H9 (cell line): ENCODE results near the gene OXSR1. TPM values are rescaled to one million over a fixed set of nuclear protein-coding genes. Genes with fewer than 3 reads are reported as not detected.

Experiments used
- DNase-seq: peaks from one replicate; pipeline ENCODE4 v3.0.0-alpha.2; 2017
- H2AFZ ChIP-seq: one replicate; pipeline ENCODE4 v1.6.1; 2013; ENCODE audit warnings: mild to moderate bottlenecking, low read length, control low read depth, moderate library complexity
- H2AK5ac ChIP-seq: 2 replicates; pipeline ENCODE4 v1.6.1; 2013; ENCODE audit warnings: low read length, control low read depth, mixed read lengths; ENCODE audit not compliant: insufficient read length
- H2BK120ac ChIP-seq: one replicate; pipeline ENCODE4 v1.6.1; 2013; ENCODE audit warnings: low read depth, mild to moderate bottlenecking, low read length, control low read depth, inconsistent platforms; ENCODE audit not compliant: poor library complexity, severe bottlenecking
- H2BK12ac ChIP-seq: 2 replicates; pipeline ENCODE4 v1.6.1; 2013; ENCODE audit warnings: low read length, control low read depth, mixed read lengths, low read depth; ENCODE audit not compliant: insufficient read length
- H2BK15ac ChIP-seq: 2 replicates; pipeline ENCODE4 v1.6.1; 2013; ENCODE audit warnings: low read depth, low read length, control low read depth
- H2BK20ac ChIP-seq: one replicate; pipeline ENCODE4 v1.6.1; 2013; ENCODE audit warnings: low read depth, mild to moderate bottlenecking, low read length, control low read depth, inconsistent platforms; ENCODE audit not compliant: poor library complexity, severe bottlenecking
- H2BK5ac ChIP-seq: 2 replicates; pipeline ENCODE4 v1.6.1; 2013; ENCODE audit warnings: low read length, control low read depth, mixed read lengths; ENCODE audit not compliant: insufficient read length
- H3K14ac ChIP-seq: 2 replicates; pipeline ENCODE4 v1.6.1; 2013; ENCODE audit warnings: low read length, control low read depth; ENCODE audit not compliant: insufficient read depth
- H3K18ac ChIP-seq: 2 replicates; pipeline ENCODE4 v1.6.1; 2013; ENCODE audit warnings: low read depth, mild to moderate bottlenecking, mixed read lengths, low read length, control low read depth; ENCODE audit not compliant: insufficient read length
- H3K23ac ChIP-seq: 2 replicates; pipeline ENCODE4 v1.6.1; 2013; ENCODE audit warnings: low read length, control low read depth, mixed read lengths, low read depth; ENCODE audit not compliant: insufficient read length
- H3K23me2 ChIP-seq: 2 replicates; pipeline ENCODE4 v1.6.1; 2013; ENCODE audit warnings: low read depth, mild to moderate bottlenecking, mixed read lengths, low read length, control low read depth; ENCODE audit not compliant: insufficient read length, poor library complexity, severe bottlenecking
- H3K27ac ChIP-seq: 2 replicates; pipeline ENCODE4 v1.5.1; 2013; ENCODE audit warnings: low read length, control low read depth, mixed read lengths, low read depth; ENCODE audit not compliant: insufficient read length
- H3K27me3 ChIP-seq: 2 replicates; pipeline ENCODE4 v1.6.1; 2013; ENCODE audit warnings: low read length, control low read depth, inconsistent platforms; ENCODE audit not compliant: insufficient read depth
- H3K4ac ChIP-seq: 2 replicates; pipeline ENCODE4 v1.6.1; 2013; ENCODE audit warnings: low read depth, mild to moderate bottlenecking, control low read depth, inconsistent platforms, low read length, moderate library complexity
- H3K4me1 ChIP-seq: 2 replicates; pipeline ENCODE4 v1.6.1; 2013; ENCODE audit warnings: low read length, control low read depth, inconsistent platforms; ENCODE audit not compliant: insufficient read depth
- H3K4me2 ChIP-seq: 2 replicates; pipeline ENCODE4 v1.6.1; 2013; ENCODE audit warnings: low read length, control low read depth, mixed read lengths; ENCODE audit not compliant: insufficient read length, insufficient read depth
- H3K56ac ChIP-seq: 2 replicates; pipeline ENCODE4 v1.6.1; 2013; ENCODE audit warnings: low read depth, mild to moderate bottlenecking, mixed read lengths, low read length, control low read depth; ENCODE audit not compliant: insufficient read length
- H3K79me1 ChIP-seq: 2 replicates; pipeline ENCODE4 v1.6.1; 2013; ENCODE audit warnings: low read depth, mild to moderate bottlenecking, moderate library complexity, low read length, control low read depth, inconsistent platforms; ENCODE audit not compliant: insufficient read depth, poor library complexity, severe bottlenecking
- H3K79me2 ChIP-seq: 2 replicates; pipeline ENCODE4 v1.6.1; 2013; ENCODE audit warnings: low read length, control low read depth, inconsistent platforms; ENCODE audit not compliant: insufficient read depth
- H3K9ac ChIP-seq: 2 replicates; pipeline ENCODE4 v1.6.1; 2013; ENCODE audit warnings: low read length, control low read depth, mixed read lengths; ENCODE audit not compliant: insufficient read length; ENCODE audit errors: extremely low read depth
- H3K9me3 ChIP-seq: one replicate; pipeline ENCODE4 v1.6.1; 2013; ENCODE audit warnings: low read depth, low read length, inconsistent platforms; ENCODE audit not compliant: control insufficient read depth
- H3T11ph ChIP-seq: one replicate; pipeline ENCODE4 v1.6.1; 2013; ENCODE audit warnings: mild to moderate bottlenecking, low read length, control low read depth, inconsistent platforms
- H4K20me1 ChIP-seq: one replicate; pipeline ENCODE4 v1.6.1; 2013; ENCODE audit not compliant: control insufficient read depth, insufficient read length, insufficient read depth
- H4K5ac ChIP-seq: 2 replicates; pipeline ENCODE4 v1.6.1; 2013; ENCODE audit warnings: low read depth, mild to moderate bottlenecking, mixed read lengths, low read length, control low read depth; ENCODE audit not compliant: insufficient read length
- H4K8ac ChIP-seq: replicated peaks from 2 replicates; pipeline ENCODE4 v1.6.1; 2013; ENCODE audit warnings: low read length, control low read depth, mixed read lengths, low read depth; ENCODE audit not compliant: insufficient read length
- H4K91ac ChIP-seq: 2 replicates; pipeline ENCODE4 v1.6.1; 2013; ENCODE audit warnings: low read depth, mild to moderate bottlenecking, moderate library complexity, mixed read lengths, low read length, control low read depth; ENCODE audit not compliant: insufficient read length
- H3K27ac Mint-ChIP-seq, 3 experiments: 2 replicates in 2 of 3; 3 replicates in 1 of 3; pipeline ENCODE4 v1.8.0; 2020 to 2021; ENCODE audit warnings: mixed read lengths in 3 of 3, mild to moderate bottlenecking in 1 of 3, moderate library complexity in 1 of 3
- H3K27me3 Mint-ChIP-seq: 2 replicates; pipeline ENCODE4 v1.8.0; 2021; ENCODE audit warnings: low read depth, mild to moderate bottlenecking, moderate library complexity, mixed read lengths
- H3K36me3 Mint-ChIP-seq, 3 experiments: 2 replicates in 2 of 3; 3 replicates in 1 of 3; pipeline ENCODE4 v1.8.0; 2020 to 2021; ENCODE audit warnings: low read depth in 3 of 3, mixed read lengths in 3 of 3; ENCODE audit not compliant: insufficient read depth in 1 of 3
- H3K4me1 Mint-ChIP-seq, 2 experiments: 2 replicates each; pipeline ENCODE4 v1.8.0; 2020; ENCODE audit warnings: mixed read lengths in 2 of 2
- H3K4me3 Mint-ChIP-seq, 2 experiments: 2 replicates in 1 of 2; 3 replicates in 1 of 2; pipeline ENCODE4 v1.8.0; 2020 to 2021; ENCODE audit warnings: mild to moderate bottlenecking in 2 of 2, mixed read lengths in 2 of 2, moderate library complexity in 1 of 2
- H3K9me3 Mint-ChIP-seq, 2 experiments: 2 replicates in 1 of 2; 3 replicates in 1 of 2; pipeline ENCODE4 v1.8.0; 2020; ENCODE audit warnings: mild to moderate bottlenecking in 2 of 2, mixed read lengths in 2 of 2, moderate library complexity in 1 of 2
- WGBS: extraction: QIAGEN DNeasy Blood & Tissue Kit; methylation state at CpG from one replicate; pipeline ENCODE4 v1.1.7; 2013; ENCODE audit warnings: missing lambda C conversion rate, low lambda C conversion rate, mixed read lengths; ENCODE audit not compliant: insufficient read length; ENCODE audit errors: extremely low coverage; 5-methylcytosine and 5-hydroxymethylcytosine counted together
- total RNA-seq: library from RNA; stranded (reverse); gene quantifications from 2 replicates; pipeline ENCODE4 v1.2.1, GENCODE V29; 2021
- TF ChIP-seq, protein P1 (sequence below): fragments of 200-600 bp; sonication (generic); conservative IDR thresholded peaks from 3 replicates; pipeline ENCODE4 v1.8.0; 2021; ENCODE audit warnings: antibody characterized with exemption, mild to moderate bottlenecking

OXSR1 gene
- total RNA-seq, 1 experiment from 2014 or later = 54.1 TPM

DNA sequence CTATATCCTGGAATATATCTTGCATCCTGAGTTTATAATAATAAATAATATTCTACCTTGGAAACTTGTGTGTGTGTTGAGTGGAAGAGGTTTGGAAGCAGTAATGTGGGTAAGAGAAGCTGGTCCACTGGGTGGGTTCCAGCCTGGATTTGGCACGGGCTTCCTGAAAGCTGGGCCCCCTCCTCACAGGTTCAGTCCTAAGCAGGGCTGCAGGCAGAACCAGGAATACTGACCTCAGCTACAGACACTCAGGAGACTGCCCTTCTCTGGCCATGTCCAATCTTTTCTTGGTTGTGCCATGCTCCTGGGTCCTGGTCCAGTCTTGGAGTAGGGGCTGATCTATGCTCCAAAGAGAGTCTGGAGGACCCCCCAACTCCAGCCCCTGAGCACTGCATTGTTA, 22.4 kb upstream of the OXSR1 start:
- no peak overlapping the region for H3K23ac ChIP-seq
- no peak overlapping the region for H3K18ac ChIP-seq
- no peak overlapping the region for H3T11ph ChIP-seq
- H4K91ac ChIP-seq = no peak overlapping the region
- H3K27me3 Mint-ChIP-seq = peaks cover 2% of the 10 kb centered on the region
- H3K23me2 ChIP-seq = peaks cover 11% of the 10 kb centered on the region
- H3K79me1 ChIP-seq = no peaks in the 10 kb centered on the region
- no peaks in the 10 kb centered on the region for H3K27me3 ChIP-seq
- H3K27ac ChIP-seq = no peak overlapping the region
- TF ChIP-seq, protein P1, sequence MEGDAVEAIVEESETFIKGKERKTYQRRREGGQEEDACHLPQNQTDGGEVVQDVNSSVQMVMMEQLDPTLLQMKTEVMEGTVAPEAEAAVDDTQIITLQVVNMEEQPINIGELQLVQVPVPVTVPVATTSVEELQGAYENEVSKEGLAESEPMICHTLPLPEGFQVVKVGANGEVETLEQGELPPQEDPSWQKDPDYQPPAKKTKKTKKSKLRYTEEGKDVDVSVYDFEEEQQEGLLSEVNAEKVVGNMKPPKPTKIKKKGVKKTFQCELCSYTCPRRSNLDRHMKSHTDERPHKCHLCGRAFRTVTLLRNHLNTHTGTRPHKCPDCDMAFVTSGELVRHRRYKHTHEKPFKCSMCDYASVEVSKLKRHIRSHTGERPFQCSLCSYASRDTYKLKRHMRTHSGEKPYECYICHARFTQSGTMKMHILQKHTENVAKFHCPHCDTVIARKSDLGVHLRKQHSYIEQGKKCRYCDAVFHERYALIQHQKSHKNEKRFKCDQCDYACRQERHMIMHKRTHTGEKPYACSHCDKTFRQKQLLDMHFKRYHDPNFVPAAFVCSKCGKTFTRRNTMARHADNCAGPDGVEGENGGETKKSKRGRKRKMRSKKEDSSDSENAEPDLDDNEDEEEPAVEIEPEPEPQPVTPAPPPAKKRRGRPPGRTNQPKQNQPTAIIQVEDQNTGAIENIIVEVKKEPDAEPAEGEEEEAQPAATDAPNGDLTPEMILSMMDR = no peak
- H2BK12ac ChIP-seq = no peak overlapping the region
- H4K5ac ChIP-seq = no peak overlapping the region
- H3K4me2 ChIP-seq = no peak overlapping the region
- H4K8ac ChIP-seq = no peak overlapping the region
- H3K9me3 Mint-ChIP-seq = peaks cover 8 to 11% of the 10 kb centered on the region in 2 experiments; a peak in 4 of 5 replicates
- no peak for DNase-seq
- H2AK5ac ChIP-seq = no peak overlapping the region
- peaks cover 20 to 23% of the 10 kb centered on the region in 2 experiments for H3K4me1 Mint-ChIP-seq
- H3K56ac ChIP-seq = no peak overlapping the region
- peaks cover 16 to 29% (median 23%) of the 10 kb centered on the region in 3 experiments; a peak in 6 of 7 replicates for H3K36me3 Mint-ChIP-seq
- H3K9me3 ChIP-seq = no peaks in the 10 kb centered on the region
- no peaks in the 10 kb centered on the region for H4K20me1 ChIP-seq
- H3K27ac Mint-ChIP-seq = no peak overlapping the region
- no peak overlapping the region for H2BK120ac ChIP-seq
- no peaks in the 10 kb centered on the region for H3K79me2 ChIP-seq
- H2BK15ac ChIP-seq = no peak overlapping the region
- H3K9ac ChIP-seq = no peak overlapping the region
- H3K4me3 Mint-ChIP-seq = no peak overlapping the region
- no CpG with 5 or more reads among the region's 1 CpG for whole genome bisulfite sequencing
- no peak overlapping the region for H3K14ac ChIP-seq
- H3K4ac ChIP-seq = no peak overlapping the region
- no peak overlapping the region for H2BK20ac ChIP-seq
- peaks cover 6% of the 10 kb centered on the region; the same call in 1 of the 2 replicates for H3K4me1 ChIP-seq
- no peak overlapping the region for H2AFZ ChIP-seq
- H2BK5ac ChIP-seq = no peak overlapping the region
